Hepatocyte (in vitro differentiated cells): ENCODE measurements around the gene SNX4. TPM values are rescaled to one million over a fixed set of nuclear protein-coding genes. Genes with fewer than 3 reads are reported as not detected.

Source experiments
- DNase-seq: peaks from one replicate; pipeline ENCODE4 v3.0.0-alpha.2; 2016; ENCODE audit warnings: low spot score
- H2AFZ ChIP-seq: fragments of 200-600 bp; sonication (generic); 2 replicates; pipeline ENCODE4 v1.6.0; 2016; ENCODE audit warnings: antibody characterized with exemption, mild to moderate bottlenecking
- H3K27ac ChIP-seq: fragments of 200-600 bp; sonication (generic); 2 replicates; pipeline ENCODE4 v1.5.1; 2016; ENCODE audit warnings: mild to moderate bottlenecking
- H3K27me3 ChIP-seq: fragments of 200-600 bp; sonication (generic); 2 replicates; pipeline ENCODE4 v1.6.1; 2016
- H3K36me3 ChIP-seq: fragments of 200-600 bp; sonication (generic); replicated peaks from 2 replicates; pipeline ENCODE4 v1.5.1; 2016; ENCODE audit warnings: low read depth; ENCODE audit not compliant: insufficient read depth
- H3K4me1 ChIP-seq: fragments of 200-600 bp; sonication (generic); 2 replicates; pipeline ENCODE4 v1.5.1; 2016; ENCODE audit warnings: mild to moderate bottlenecking, moderate library complexity; ENCODE audit not compliant: insufficient read depth
- H3K4me2 ChIP-seq: fragments of 200-600 bp; sonication (generic); 2 replicates; pipeline ENCODE4 v1.6.0; 2016
- H3K4me3 ChIP-seq: fragments of 200-600 bp; sonication (generic); 2 replicates; pipeline ENCODE4 v1.5.1; 2016; ENCODE audit warnings: mild to moderate bottlenecking
- H3K79me2 ChIP-seq: fragments of 200-600 bp; sonication (generic); 2 replicates; pipeline ENCODE4 v1.6.0; 2017; ENCODE audit warnings: mild to moderate bottlenecking
- H3K9me2 ChIP-seq: fragments of 200-600 bp; sonication (generic); replicated peaks from 2 replicates; pipeline ENCODE4 v1.6.0; 2017; ENCODE audit warnings: mild to moderate bottlenecking; ENCODE audit not compliant: insufficient read depth
- H3K9me3 ChIP-seq: fragments of 200-600 bp; sonication (generic); 2 replicates; pipeline ENCODE4 v1.5.1; 2016; ENCODE audit warnings: low read depth, mild to moderate bottlenecking
- H4K20me1 ChIP-seq: fragments of 200-600 bp; sonication (generic); 2 replicates; pipeline ENCODE4 v1.6.0; 2016; ENCODE audit warnings: mild to moderate bottlenecking; ENCODE audit not compliant: insufficient read depth, poor library complexity, severe bottlenecking
- CTCF ChIP-seq: fragments of 200-600 bp; sonication (generic); IDR thresholded peaks from 2 replicates; pipeline ENCODE4 v1.5.1; 2016; ENCODE audit warnings: antibody characterized with exemption, mild to moderate bottlenecking; ENCODE audit not compliant: poor library complexity
- EZH2 ChIP-seq: fragments of 200-600 bp; sonication (generic); IDR thresholded peaks from 2 replicates; pipeline ENCODE4 v1.6.1; 2016; ENCODE audit warnings: antibody characterized with exemption, mild to moderate bottlenecking, borderline replicate concordance
- EZH2phosphoT487 ChIP-seq: fragments of 200-600 bp; sonication (generic); IDR thresholded peaks from one replicate; pipeline ENCODE4 v1.6.1; 2018; ENCODE audit warnings: antibody characterized with exemption, mild to moderate bottlenecking, low read depth, moderate library complexity; ENCODE audit not compliant: unreplicated experiment, severe bottlenecking
- WGBS: methylation state at CpG from one replicate; pipeline ENCODE4 v1.1.6; 2016; ENCODE audit warnings: low lambda C conversion rate; ENCODE audit errors: missing lambda C conversion rate; 5-methylcytosine and 5-hydroxymethylcytosine counted together
- polyA plus RNA-seq: library from polyadenylated mRNA; unstranded; fragments of >200 nt; fragmentation: Nextera tagmentation; extraction: Ambion mirVana; gene quantifications from 2 replicates; pipeline ENCODE4 v1.2.1, GENCODE V29; 2016
- total RNA-seq: library from RNA; depleted of rRNA; stranded (reverse); fragments of >200 nt; gene quantifications from 2 replicates; pipeline ENCODE4 v1.2.3, GENCODE V29; 2014

SNX4 gene
- total and polyA plus RNA-seq, 2 experiments from 2014 or later, result 42.7 to 69.6 TPM

- peaks cover 100% of the 10 kb centered on the region for H3K79me2 ChIP-seq
- no peaks in the 10 kb centered on the region for H3K36me3 ChIP-seq
- H3K27me3 ChIP-seq, result no peaks in the 10 kb centered on the region
- DNase-seq, result no peak
- no peak for TF ChIP-seq EZH2
- TF ChIP-seq CTCF, result no peak
- TF ChIP-seq EZH2phosphoT487, result no peak
- peaks cover 11% of the 10 kb centered on the region for H3K4me1 ChIP-seq
- no peak overlapping the region for H3K4me3 ChIP-seq
- H3K9me3 ChIP-seq, result no peaks in the 10 kb centered on the region
- 76% methylated on average over 6 of the region's 6 CpGs for WGBS
- H3K9me2 ChIP-seq, result no peaks in the 10 kb centered on the region
- peaks cover 22% of the 10 kb centered on the region for H4K20me1 ChIP-seq
- H3K4me2 ChIP-seq, result no peak overlapping the region
- H3K27ac ChIP-seq, result no peak overlapping the region
- no peak overlapping the region for H2AFZ ChIP-seq
Observed at GRCh38 chr3:125513490-125514115, 6.4 kb downstream of the SNX4 start.

- no peak overlapping the region for H3K4me3 ChIP-seq
- peak overlapping the region; percentile 11 for H3K4me2 ChIP-seq
- DNase-seq, result no peak
- H3K9me3 ChIP-seq, result no peaks in the 10 kb centered on the region
- H3K27me3 ChIP-seq, result no peaks in the 10 kb centered on the region
- H2AFZ ChIP-seq, result no peak overlapping the region
- peaks cover 4% of the 10 kb centered on the region for H3K36me3 ChIP-seq
- H3K27ac ChIP-seq, result no peak overlapping the region
- no peak for TF ChIP-seq CTCF
- no peak for TF ChIP-seq EZH2phosphoT487
- no peak for TF ChIP-seq EZH2
- WGBS, result 92% methylated on average over 4 of the region's 4 CpGs
- peaks cover 100% of the 10 kb centered on the region for H3K79me2 ChIP-seq
- H3K4me1 ChIP-seq, result peaks cover 11% of the 10 kb centered on the region
- peaks cover 19% of the 10 kb centered on the region for H4K20me1 ChIP-seq
- H3K9me2 ChIP-seq, result no peaks in the 10 kb centered on the region
Observed at GRCh38 chr3:125512135-125512920, 7.7 kb downstream of the SNX4 start.

- H3K9me3 ChIP-seq, result no peaks in the 10 kb centered on the region
- peaks cover 100% of the 10 kb centered on the region for H3K79me2 ChIP-seq
Observed at GRCh38 chr3:125511420-125512118, 8.4 kb downstream of the SNX4 start.

More at GRCh38 chr3:125511420-125512118, 8.4 kb downstream of the SNX4 start:
- Histone ChIP-seq H4K20me1 (peaks cover 17% of the 10 kb centered on the region), H3K36me3 (peaks cover 4% of the 10 kb centered on the region), H3K4me2 (peak overlapping the region; percentile 11), H3K27me3 (no peaks in the 10 kb centered on the region), H3K4me3 (no peak overlapping the region), H3K9me2 (no peaks in the 10 kb centered on the region), H3K4me1 (peaks cover 11% of the 10 kb centered on the region), H3K27ac (no peak overlapping the region), H2AFZ (no peak overlapping the region)
- WGBS, result 38% methylated on average over 1 of the region's 1 CpG
- TF ChIP-seq CTCF (no peak), EZH2phosphoT487 (no peak), EZH2 (no peak)
- no peak for DNase-seq
